Epithelial cell of esophagus (primary cell): ENCODE data around the gene TOMM34.

Experiments used
- DNase-seq: peaks from one replicate; pipeline ENCODE4 v3.0.0; 2010; ENCODE audit warnings: low read depth
- H3K4me3 ChIP-seq: 2 replicates; pipeline ENCODE4 v1.5.1; 2011; ENCODE audit warnings: mild to moderate bottlenecking, low read length, control low read depth
- TF ChIP-seq, protein P1 (sequence below): IDR thresholded peaks from 2 replicates; pipeline ENCODE4 v1.5.1; 2011; ENCODE audit warnings: low read depth, mild to moderate bottlenecking, low read length, control low read depth, inconsistent platforms; ENCODE audit not compliant: insufficient read depth; ENCODE audit errors: missing control alignments

TOMM34 gene

DNA sequence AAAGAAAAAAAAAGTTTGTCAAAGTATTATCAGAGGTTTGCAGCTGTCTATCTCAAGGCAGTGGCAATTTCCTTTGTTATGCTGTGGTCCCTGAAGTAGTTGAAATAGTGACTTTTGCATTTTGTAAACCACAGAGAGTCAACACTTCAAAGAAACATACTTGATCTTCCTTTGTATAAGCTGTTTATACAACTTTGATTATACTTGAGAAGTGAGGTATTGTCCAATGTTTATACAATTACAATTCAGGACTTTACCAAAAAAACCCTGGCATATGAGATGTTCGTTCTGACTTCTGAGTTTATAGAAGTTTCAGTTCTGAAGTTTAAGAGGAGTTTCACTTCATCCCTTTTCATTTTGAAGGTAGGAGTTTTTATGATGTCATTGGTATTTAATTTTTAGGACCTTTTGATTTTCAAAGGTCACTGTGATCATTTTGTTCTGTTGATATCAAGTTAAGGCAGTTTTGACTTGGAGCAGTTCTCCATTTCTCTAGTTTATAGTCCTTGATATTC lies 10.1 kb upstream of the TOMM34 start:
- no peak for DNase-seq
- TF ChIP-seq, protein P1, sequence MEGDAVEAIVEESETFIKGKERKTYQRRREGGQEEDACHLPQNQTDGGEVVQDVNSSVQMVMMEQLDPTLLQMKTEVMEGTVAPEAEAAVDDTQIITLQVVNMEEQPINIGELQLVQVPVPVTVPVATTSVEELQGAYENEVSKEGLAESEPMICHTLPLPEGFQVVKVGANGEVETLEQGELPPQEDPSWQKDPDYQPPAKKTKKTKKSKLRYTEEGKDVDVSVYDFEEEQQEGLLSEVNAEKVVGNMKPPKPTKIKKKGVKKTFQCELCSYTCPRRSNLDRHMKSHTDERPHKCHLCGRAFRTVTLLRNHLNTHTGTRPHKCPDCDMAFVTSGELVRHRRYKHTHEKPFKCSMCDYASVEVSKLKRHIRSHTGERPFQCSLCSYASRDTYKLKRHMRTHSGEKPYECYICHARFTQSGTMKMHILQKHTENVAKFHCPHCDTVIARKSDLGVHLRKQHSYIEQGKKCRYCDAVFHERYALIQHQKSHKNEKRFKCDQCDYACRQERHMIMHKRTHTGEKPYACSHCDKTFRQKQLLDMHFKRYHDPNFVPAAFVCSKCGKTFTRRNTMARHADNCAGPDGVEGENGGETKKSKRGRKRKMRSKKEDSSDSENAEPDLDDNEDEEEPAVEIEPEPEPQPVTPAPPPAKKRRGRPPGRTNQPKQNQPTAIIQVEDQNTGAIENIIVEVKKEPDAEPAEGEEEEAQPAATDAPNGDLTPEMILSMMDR, result no peak
- no peak overlapping the region for H3K4me3 ChIP-seq

- TF ChIP-seq, protein P1, result no peak
- peak; percentile 16 for DNase-seq
- no peak overlapping the region for H3K4me3 ChIP-seq
Measured at GRCh38 chr20:44969300-44969894, 9.2 kb upstream of the TOMM34 start.

DNA sequence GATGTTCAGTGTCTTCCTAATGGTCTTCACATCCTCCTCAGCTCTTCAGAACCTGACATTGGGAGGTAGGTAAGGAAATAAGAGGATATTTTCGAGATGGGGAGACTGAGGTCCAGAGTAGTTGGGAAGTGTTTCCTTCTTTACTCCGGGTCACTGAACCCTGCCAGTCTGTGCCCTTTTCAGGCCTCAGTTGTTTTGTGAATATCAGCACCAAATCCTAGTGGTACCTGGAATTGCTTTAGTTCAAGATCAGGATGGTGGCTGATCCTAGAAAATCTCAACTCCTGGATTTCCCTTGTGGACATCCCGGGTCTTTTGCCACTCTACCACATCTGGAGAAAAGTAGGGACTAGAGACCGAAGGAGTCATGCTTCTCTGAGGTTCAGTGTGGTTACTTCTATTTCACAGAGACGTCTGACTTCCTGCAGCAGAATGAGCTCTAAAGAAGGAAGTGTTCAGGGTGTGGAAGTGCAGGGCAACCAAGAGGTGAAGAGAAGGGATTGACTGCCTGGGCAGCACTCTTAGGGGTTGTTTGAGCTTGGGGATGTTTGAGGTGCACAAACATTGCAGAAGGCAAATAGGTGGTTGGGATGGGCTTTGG lies 7.1 kb upstream of the TOMM34 start:
- peak; percentile 24 for DNase-seq
- TF ChIP-seq, protein P1, result no peak
- H3K4me3 ChIP-seq, result peak overlapping the region; percentile 97

DNA sequence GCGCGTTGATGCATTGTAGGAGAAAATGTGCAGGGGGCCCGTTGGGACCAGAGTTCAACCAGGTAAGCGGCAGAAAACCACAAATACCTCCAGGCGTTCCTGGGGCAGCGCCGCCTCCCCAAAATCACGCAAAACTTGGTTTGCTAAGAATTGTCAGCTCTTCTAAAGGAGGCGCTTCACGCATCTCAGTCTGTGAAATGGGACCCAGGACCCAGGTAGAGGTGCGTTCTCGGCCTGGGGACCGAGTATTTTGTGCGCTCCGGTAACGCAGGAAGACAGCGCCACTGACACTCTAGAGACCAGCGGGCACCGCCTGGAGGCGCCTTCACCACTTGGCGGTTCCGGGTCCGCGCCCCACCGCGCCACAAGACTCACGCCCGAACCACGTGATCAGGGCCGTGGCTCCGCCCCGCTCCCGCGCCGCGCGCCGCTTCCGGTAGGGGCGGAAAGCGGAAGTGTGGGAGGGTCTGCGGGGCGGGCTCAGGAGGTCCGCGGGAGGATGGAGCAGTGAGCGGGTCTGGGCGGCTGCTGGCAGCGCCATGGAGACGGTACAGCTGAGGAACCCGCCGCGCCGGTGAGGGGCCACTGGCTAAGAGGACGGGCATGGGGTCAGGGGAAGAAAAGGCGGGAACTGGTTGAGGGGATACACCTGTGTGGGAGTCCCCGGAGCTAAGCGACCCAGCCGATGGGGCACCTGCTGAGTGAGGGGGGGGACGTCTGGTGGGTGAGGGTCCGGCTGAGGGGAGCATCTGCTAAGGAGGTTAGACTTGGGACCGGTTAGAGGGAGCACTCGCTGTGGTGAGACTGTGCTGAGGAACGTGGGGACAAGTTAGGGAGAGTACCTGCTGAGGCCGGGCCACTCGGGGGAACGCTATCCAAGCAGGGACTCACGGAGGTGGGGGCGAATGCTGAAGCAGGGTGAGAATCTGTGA lies 6.1 kb upstream of the TOMM34 start, which contains the start of gene STK4:
TSS of gene STK4 (plus strand) at position 483 of the 932 bp plus-strand sequence. CDS start at position 540, 57 bp downstream.
- peak within 1 kb of the TSS; percentile 97 for H3K4me3 ChIP-seq
- TF ChIP-seq, protein P1, result peak; percentile 42
- DNase-seq, result peak; percentile 95

- peak overlapping the region; percentile 97 for H3K4me3 ChIP-seq
- TF ChIP-seq, protein P1, result no peak
- DNase-seq, result no peak
Measured at GRCh38 chr20:44965651-44966029, 5.4 kb upstream of the TOMM34 start.

DNA sequence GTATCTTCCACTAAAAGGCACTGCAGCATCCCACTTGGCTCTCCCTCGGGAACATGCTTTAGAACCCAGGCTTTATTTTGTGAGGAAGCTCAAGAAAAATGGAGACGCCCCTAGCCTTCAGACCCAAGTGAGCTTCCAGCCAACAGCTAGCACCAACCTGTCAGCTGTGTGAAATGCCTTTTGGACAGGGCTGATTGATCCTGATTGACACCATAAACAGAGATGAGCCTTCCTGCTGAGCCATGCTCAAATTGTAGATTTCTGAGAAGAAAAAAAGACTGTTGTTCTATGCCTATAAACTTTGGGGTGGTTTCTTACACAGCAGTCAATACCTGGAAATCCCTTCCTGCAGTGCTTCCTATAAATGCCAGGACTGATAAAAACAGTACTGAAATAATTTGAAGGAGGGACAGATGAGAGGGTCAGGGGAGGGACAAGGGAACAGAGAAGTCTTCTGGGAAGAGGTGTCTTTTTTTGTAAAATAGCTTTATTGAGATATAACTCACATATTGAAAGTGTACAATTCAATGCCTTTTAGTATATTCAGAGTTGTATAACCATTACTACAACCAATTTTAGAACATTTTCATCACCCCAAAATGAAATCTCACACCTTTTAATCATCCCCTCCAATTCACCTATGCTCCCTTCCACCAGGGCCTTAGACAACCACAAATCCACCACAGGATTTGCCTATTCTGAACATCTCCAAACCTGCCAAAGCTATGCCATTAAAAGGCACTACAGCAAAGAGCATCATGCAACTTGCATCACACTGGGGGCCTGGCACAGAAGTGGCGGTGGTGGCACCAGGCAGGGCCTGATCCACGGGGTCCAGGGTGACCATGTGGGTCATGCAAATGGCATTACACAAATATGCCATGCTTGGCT lies 3.4 kb upstream of the TOMM34 start:
- TF ChIP-seq, protein P1, result no peak
- no peak for DNase-seq
- no peak overlapping the region for H3K4me3 ChIP-seq
